Left colon (tissue), 2 donors: Measurements from ENCODE around the gene ZNF154. TPM values are rescaled to one million over a fixed set of nuclear protein-coding genes. Genes with fewer than 3 reads are reported as not detected.
A peak's percentile ranks its signal among the peaks of the same experiment; 100 is the strongest.
"Not testable (repeated sequence)": the region's sequence is repeated elsewhere in the genome, so short reads cannot be mapped to it uniquely, and the experiment has no call there.

Experiments used
- ATAC-seq: fragments of 200-7000 bp; cut with Tn5 transposase; one replicate; pipeline ENCODE4 v1.9.1; 2020; ENCODE audit warnings: mild to moderate bottlenecking, moderate library complexity
- DNase-seq, 2 donors: peaks; one replicate each; pipeline ENCODE4 v3.0.0-alpha.2; 2020
- intact Hi-C, 2 donors: fragments of 100-400 bp; cut with DNase I in 1 of 2; cut with micrococcal nuclease in 1 of 2; formaldehyde crosslinking; loops; one replicate each; pipeline versions ENCODE4 v1.11.2 to v1.14.0; 2022; cut with DNase I, micrococcal nuclease
- long read RNA-seq: library from polyadenylated mRNA; unstranded; transcript quantifications from one replicate; pipeline ENCODE4 v2.0.0, GENCODE V29; 2021
- total RNA-seq, 2 donors: library from RNA; stranded (reverse); fragmentation: NEBNext Ultra II Directional; extraction: Animal tissue kit (Norgen Biotek cat#: 25700); gene quantifications; one replicate each; pipeline ENCODE4 v1.2.1, GENCODE V29; 2021
- donor health status: DM: no; HTN: no; CAD: no.
- donor health status: DM: yes; HTN: yes; CAD: no.

The ZNF154 gene
- 1 to 10 TPM in 1 of 2 donors, under 1 TPM in 1; 0.67 to 1.8 TPM for total RNA-seq
- long read RNA-seq: 0 reads

DNA sequence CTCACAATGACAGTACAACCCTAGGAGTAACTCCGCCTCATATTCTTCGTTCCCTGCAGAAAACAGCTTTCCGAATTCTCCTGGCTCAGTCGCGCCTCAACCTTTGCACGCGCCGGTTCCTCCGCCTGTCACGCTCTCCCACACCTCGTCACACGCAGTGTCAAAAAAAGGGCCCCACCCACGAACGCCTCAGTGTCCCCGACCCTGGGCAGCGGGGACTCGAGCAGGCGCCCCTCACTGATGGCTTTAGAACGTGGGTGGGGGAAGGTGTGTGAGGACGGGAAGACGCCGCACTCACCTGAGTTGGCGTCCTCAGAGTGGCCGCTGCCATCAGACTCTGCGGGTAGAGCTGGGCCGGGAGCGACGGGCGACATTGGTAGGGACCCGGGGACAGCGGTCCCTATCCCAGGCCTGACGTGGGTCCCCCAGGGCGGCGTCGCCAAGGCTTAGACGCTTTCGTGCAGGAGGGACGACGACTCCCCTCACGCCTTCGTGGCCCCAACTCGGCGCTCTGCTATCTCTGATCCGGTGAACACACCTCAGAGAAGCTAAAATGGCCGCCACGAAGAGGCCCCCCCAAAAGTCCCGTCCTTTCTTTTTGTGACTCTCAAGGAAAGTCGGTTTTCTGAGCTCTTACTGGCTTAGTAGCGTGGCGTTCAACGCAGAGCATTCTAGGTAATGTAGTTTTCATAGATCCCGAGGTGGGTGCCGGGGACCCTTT is at the start of gene ZNF154:
Gene ZNF154, minus strand, starts transcription at position 564 of the 721 bp plus-strand sequence. Its CDS starts 233 bp downstream, at position 331.
- DNase-seq (peak; percentile 20 to 34), ATAC-seq (peak; percentile 29)
- intact Hi-C loops: no loop called here

DNA sequence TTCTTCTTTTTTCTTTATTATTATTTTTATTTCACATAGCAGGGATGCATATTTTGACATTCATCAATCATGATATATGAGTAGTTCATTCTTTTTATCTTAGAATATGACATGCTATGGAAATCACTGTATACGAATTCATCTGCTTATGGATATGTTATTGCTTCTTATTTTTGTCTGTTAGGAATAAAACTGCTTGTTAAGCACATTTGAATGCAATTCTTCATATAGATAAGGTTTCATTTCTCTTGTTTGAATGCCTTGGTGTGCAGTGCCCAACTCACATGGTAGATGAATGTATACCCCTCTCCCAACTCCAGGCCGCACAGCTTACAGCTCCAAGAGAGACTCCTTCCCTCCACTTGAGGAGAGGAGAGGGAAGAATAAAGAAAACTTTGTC is 48.9 kb upstream of the ZNF154 start:
- intact Hi-C loops: no loop called here
- no peak for DNase-seq
- no peak for ATAC-seq

DNA sequence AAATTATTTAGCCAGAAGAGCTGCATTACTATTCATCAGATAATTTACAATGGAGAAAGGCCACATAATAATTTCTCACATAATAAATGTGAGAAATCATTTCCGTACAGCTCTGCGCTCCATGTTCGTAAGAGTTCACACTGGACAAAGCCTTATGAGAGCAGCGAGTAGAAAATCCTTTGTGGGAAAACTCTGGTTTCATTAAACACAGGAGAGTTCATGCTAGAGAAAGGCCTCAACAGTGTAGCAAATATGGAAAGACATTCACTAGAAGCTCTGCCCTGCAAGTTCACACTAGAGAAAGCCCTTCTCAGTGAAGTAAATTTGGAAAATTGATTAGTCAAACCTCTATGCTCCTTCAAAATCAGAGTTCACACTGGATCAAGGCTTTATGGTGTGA is 46.0 kb upstream of the ZNF154 start:
- intact Hi-C loops: no loop called here
- no peak for DNase-seq
- ATAC-seq: no peak

DNA sequence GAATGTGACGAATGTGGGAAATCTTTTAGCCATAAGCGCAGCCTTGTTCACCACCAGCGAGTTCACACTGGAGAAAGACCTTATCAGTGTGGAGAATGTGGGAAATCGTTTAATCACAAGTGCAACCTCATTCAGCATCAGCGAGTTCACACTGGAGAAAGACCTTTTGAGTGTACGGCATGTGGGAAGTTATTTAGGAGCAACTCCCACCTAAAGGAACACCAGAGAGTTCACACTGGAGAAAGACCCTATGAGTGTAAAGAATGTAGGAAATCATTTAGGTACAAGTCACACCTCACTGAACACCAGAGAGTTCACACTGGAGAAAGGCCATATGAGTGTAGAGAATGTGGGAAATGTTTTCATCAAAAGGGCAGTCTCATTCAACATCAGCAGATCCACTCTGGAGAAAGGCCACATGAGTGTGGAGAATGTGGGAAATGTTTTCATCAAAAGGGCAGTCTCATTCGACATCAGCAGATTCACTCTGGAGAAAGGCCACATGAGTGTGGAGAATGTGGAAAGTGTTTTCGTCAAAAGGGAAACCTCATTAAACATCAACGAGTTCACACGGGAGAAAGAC is 45.2 kb upstream of the ZNF154 start:
- intact Hi-C loops: no loop called here
- ATAC-seq: no peak
- DNase-seq: no peak

DNA sequence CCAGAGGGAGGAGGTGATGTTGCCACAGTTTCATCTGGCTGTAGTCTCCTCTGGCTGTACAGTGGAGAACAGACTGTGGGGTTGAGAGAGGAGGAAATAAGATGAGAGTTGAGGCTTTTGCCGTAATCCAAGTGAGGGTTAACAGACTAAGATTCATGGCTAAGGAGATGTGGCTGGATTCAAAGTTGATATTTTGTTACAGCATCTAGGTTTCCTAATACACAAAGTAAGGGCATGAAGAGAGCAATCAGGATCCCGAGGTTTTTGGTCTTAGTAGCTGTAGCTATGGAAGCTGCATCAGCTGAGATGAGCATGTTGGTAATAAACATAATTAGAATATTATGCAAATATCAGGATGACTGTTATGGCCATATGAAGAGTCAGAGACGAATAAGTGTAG is 39.0 kb upstream of the ZNF154 start:
- DNase-seq (no peak), ATAC-seq (no peak)
- intact Hi-C loops: no loop called here

DNA sequence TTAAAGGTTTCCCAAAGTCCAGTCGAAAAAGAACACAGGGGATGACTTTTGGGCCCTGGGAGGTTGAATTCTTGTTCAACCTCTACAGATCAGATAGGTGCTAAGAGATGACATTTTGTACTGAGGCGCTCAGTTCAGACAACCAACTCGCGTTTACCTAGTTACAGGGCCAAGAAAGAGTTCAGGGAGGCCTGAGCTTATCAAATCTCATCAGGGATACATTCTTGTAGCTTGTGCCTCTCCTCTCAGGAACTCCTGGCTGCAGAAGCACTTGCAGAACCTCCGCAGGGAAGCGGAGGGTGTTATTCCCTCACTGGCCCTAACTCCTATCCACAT is 38.4 kb upstream of the ZNF154 start:
- ATAC-seq (no peak), DNase-seq (no peak)
- intact Hi-C loops: no loop called here

DNA sequence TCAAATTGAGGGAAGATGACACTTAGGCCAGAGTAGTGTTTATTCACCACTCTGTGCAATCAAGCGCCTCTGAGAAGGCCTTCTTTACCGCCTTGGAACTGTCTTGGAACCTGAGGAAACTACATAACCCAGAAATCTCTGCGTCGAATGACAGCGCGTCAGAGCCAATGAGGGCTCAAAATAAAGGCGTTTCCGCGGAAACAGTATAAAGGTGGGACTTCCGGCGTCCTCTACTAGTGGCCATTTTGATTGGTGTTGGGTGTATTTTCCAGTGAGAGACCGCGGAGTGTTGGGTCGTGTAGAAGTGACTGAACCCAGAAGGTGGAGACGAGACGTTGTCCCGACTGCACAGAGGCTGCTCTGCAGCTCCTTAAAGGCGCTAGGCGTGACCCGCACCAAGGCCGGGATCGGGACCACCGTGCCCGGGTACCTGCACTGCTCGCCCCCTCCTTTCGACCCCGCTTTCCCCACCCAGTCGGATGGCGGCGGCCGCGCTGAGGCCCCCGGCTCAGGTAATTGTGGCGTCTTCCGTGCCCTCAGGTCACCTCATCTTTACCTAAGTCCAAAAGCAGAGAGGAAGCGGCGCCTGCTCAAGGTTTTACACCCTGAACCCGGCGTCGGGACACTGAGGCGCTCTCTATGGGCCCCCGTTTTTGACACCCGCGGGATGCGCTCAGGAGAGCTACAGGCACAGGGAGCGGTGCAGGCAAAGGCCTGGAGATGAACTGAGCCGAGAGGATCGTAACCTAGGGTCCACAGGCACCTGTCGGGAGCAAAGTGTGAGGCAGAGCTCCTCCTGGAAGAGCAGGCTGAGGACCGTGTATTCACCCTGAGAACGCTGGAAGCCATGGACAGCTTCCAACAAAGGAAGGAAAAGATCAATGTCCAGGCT is 37.8 kb upstream of the ZNF154 start, which contains the start of gene ZNF776:
Gene ZNF776, plus strand, starts transcription at position 236 of the 892 bp plus-strand sequence. Its CDS starts 244 bp downstream, at position 480.
- ATAC-seq: peak; percentile 99
- DNase-seq: peak; percentile 84 to 85
- intact Hi-C loops: no loop called here

DNA sequence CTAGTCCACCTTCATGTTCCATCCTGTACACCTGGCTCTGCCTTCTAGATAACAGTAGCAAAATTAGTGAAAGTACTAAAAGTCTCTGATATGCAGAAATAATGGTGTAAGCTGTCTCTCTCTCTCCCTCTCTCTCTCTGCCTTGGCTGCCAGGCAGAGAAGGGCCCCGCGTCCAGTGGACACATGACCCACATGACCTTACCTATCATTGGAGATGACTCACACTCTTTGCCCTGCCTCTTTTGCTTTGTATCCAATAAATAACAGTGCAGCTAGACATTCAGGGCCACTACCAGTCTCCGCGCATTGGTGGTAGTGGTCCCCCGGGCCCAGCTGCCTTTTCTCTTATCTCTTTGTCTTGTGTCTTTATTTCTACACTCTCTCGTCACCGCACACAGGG is 29.8 kb upstream of the ZNF154 start:
- DNase-seq, ATAC-seq: not testable (repeated sequence)
- intact Hi-C loops: loop anchor here in 1 of 2 donors (5.0 kb wide), 1 partner anchor 419 kb away; no protein-coding TSS in a partner anchor

DNA sequence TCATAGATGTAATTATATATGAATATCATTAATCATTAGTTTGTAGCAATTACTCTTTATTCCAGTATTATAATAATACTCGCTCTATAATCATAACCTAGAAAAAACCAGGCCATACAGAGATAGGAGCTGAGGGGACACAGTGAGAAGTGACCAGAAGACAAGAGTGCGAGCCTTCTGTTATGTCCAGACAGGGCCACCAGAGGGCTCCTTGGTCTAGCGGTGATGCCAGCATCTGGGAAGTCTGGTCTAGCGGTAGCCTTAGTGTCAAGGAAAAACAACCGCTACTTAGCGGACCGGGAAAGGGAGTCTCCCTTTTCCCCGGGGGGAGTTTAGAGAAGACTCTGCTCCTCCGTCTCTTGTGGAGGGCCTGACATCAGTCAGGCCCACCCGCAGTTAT is 29.3 kb upstream of the ZNF154 start:
- intact Hi-C loops: loop anchor here in 1 of 2 donors (5.0 kb wide), 1 partner anchor 419 kb away; no protein-coding TSS in a partner anchor
- peak; percentile 29 to 47 for DNase-seq
- ATAC-seq: peak; percentile 62

DNA sequence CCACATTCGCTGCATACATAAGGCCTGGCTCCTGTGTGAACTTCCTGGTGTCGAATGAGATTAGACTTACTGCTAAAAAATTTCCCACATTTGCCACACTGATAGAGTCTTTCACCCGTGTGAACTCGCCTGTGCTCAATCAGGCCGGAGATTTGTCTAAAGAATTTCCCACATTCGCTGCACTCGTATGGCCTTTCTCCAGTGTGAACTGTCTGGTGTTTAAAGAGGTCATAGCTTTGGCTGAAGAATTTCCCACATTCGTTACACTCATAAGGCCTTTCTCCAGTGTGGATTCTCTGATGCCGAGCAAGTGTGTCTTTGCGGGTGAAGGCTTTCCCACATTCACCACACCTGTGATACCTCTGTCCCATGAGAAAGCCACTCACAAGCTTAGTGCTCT is 11.9 kb upstream of the ZNF154 start:
- intact Hi-C loops: no loop called here
- no peak for ATAC-seq
- DNase-seq: no peak

DNA sequence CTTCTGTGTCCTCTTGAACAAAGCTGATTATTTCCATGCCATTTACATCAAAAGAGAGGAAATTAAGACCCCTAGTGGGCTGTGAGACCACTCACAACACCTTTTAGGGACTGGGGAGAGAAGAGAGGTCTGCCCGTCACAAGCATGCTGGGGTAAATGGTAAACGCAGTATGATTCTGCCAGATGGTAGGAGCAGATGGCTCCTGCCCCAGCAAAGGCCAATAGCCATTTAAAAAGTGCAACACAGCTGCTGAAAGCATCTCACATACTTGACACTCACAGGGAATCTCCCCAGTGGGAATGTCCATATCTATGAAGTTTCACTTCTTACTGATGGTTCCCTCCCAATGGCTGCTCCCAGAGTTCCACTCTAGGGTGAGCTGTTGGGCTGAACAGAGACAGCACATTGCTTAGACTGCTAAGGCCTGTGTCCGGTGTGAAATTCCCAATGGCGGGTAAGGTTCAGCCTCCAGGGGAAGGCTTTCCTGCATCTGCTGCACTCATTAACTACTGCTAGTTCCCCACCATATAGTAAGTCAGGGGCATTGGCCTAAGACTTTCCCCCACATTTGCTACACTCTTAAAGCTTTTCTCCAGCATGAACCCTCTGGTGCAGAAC is 11.0 kb upstream of the ZNF154 start:
- intact Hi-C loops: no loop called here
- DNase-seq (no peak), ATAC-seq (no peak)

DNA sequence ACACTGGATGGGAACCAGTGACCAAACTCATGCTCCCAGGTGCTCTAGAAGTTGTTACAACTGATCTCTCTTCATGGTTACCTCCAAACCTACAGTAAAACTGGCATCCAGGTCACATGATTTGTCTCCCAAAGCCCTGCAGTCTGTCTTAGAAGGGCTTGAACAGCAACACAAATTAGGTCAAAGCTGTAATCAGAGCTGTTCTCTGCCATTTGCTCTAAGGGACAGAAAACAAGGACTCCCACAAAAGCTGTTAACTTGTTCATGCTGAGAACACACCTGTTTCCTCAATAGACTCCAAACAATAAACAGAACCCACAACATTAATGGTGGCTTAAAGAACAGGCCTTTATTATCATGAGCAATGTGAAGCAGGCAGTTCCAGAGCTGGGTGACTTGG is 10.4 kb upstream of the ZNF154 start:
- no peak for ATAC-seq
- DNase-seq: no peak
- intact Hi-C loops: no loop called here

DNA sequence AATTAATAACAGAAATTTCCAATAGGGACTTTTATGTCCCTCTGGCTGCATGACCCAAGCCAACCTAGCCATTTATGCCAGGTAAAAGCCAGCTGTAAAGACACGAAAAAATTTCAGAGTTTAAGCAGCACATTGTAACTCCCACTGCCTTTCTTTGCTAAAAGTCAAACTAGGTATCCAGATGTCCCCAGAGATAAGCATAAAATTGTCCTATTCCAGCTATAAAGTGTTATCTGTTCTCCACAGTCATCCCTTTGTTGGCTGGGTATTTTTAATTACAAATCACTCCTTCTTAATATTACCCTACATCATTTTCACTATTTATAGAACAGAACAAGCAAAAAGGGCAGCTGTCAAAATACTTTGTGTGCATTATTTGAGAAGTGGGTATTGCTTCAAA is 3.2 kb upstream of the ZNF154 start:
- no peak for ATAC-seq
- intact Hi-C loops: no loop called here
- DNase-seq: no peak

DNA sequence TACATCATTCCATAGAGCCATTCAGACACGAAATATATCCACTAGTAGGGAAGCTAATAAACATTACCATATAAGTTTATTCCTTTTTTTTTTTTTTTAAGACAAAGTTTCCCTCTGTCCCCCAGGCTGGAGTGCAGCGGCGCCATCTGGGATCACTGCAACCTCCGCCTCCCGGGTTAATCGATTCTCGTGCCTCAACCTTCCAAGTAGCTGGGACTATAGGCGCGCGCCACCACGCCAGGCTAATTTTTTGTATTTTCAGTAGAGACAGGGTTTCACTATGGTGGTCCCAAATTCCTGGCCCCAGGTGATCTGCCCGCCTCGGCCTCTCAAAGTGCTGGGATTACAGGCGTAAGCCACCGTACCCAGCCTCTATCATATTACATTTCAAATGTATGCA is 612 bp upstream of the ZNF154 start:
- no peak for DNase-seq
- no peak for ATAC-seq
- intact Hi-C loops: no loop called here

DNA sequence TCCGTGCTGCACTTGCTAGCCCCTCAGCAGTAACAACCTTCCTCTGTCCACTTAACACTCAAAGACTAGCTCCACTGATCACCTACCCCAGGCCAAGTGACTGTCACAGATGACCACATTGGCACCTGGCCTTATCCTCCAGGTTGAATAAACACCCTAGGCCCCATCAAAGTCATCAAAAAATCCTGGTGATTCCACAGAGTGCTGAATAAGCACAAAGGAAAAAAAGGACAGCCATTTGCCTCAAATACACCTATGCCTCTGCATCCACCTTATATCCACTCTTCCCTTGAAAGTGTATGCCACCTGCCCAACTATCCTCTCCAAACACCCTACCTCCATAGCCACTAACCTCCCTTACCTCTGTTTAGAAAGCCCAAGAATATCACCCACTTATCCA is 2.7 kb downstream of the ZNF154 start:
- no peak for ATAC-seq
- intact Hi-C loops: no loop called here
- no peak for DNase-seq

DNA sequence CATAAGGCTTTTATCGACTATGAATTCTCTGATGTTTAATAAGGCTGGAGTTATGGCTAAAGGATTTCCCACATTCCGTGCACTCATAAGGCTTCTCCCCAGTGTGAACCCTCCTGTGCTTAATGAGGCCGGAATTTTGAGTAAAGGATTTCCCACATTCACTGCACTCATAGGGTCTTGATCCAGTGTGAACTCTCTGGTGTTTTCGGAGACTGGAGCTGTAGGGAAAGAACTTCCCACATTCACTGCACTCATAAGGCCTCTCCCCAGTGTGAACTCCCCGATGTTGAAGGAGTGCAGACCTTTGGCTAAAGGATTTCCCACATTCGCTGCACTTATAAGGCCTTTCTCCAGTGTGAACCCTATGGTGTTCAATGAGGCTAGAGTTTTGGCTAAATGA is 7.4 kb downstream of the ZNF154 start:
- no peak for ATAC-seq
- intact Hi-C loops: no loop called here
- DNase-seq: no peak

DNA sequence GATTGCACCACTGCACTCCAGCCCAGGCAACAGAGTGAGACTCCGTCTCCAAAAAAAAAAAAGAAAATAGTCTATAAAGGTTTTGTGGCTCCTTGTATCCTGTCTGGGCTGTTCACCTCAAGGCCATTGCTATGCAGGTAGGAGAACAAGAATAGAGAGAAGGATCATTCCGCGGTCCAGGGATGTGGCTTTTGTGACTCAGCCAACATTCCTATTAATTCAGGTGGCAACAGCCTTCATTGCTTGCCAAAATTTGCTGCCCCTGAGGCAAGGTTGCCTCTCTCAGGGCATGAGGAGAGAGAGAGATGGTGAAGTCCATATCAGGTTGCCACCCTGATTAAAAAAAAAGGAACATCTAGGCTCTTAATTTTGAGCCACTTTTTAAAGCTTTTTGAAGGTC is 19.3 kb downstream of the ZNF154 start:
- intact Hi-C loops: no loop called here
- ATAC-seq (no peak), DNase-seq (no peak)

DNA sequence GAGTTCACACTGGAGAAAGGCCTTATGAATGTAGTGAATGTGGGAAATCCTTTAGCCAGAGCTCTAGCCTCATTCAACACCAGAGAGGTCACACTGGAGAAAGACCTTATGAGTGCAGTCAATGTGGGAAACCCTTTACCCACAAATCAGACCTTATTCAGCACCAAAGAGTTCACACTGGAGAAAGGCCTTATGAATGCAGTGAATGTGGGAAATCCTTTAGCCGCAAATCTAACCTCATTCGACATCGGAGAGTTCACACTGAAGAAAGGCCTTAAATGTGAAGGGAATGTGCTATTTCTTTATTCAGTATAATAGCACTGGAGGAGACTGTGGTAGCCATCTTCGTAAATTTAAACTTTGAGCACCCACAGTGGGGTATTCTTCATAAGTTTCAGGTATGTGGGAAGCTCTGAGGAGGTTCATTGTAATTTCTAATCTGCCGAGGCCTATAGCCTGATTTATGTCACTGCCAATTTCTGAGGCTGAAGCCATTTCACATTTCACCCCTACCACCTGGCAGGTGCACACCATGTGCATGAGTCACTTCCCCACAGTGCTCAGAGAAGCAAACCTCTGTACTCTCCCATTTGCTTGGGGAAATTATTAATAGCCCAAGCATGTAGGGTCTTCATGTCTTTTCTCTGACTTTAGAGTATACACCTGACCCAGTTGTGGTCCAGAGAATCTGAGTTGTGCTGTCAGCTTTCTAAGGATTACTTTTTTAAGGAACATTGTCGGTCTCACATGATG is 20.8 kb downstream of the ZNF154 start:
- intact Hi-C loops: no loop called here
- ATAC-seq (no peak), DNase-seq (no peak)
